ENCODE measurements around the gene AGER. TPM values are rescaled to one million over a fixed set of nuclear protein-coding genes. Genes with fewer than 3 reads are reported as not detected.

Gene AGER
- total RNA-seq, 1 donor from 2014 or later: 25.7 TPM

DNA sequence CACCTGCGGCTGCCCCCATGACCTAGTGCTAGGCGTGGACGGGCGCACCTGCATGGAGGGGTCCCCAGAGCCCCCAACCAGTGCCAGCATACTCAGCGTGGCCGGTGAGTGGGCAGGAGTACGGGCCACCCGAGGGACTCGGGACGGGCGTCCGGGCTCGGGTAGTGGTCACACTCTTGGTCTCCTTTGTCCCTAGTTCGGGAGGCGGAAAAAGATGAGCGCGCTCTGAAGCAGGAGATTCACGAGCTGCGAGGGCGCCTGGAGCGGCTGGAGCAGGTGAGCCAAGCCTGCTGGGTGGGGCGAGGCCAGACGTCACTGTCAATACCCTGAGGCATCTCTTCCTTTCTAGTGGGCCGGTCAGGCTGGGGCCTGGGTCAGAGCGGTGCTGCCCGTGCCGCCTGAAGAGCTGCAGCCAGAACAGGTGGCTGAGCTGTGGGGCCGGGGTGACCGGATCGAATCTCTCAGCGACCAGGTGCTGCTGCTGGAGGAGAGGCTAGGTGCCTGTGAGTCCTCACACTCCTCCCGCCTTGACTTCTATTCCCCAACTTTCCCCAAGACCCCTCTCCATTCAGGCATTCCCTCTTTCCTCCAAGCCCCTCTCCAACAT lies 16.8 kb downstream of the AGER start:
- peaks cover 40% of the 10 kb centered on the region for H3K36me3 Mint-ChIP-seq (ENCODE audit: low read depth)
- no peaks in the 10 kb centered on the region for H3K9me3 Mint-ChIP-seq
- peak overlapping the region; percentile 90 for H3K27ac Mint-ChIP-seq (ENCODE audit: unreplicated experiment)
- peaks cover 3% of the 10 kb centered on the region for H3K27me3 Mint-ChIP-seq (ENCODE audit: low read depth)
- no peak for DNase-seq (ENCODE audit: low read depth, low spot score)
- H3K4me3 Mint-ChIP-seq: peak overlapping the region; percentile 74
- no peak for TF ChIP-seq CTCF (conservative IDR thresholded peaks at IDR 0.05)
- H3K4me1 Mint-ChIP-seq: peaks cover 54% of the 10 kb centered on the region

- no peak overlapping the region for H3K27ac Mint-ChIP-seq (ENCODE audit: unreplicated experiment)
- peaks cover 3% of the 10 kb centered on the region for H3K27me3 Mint-ChIP-seq (ENCODE audit: low read depth)
- no peaks in the 10 kb centered on the region for H3K9me3 Mint-ChIP-seq
- no peak for DNase-seq (ENCODE audit: low read depth, low spot score)
- H3K36me3 Mint-ChIP-seq (ENCODE audit: low read depth): peaks cover 44% of the 10 kb centered on the region
- H3K4me1 Mint-ChIP-seq: peaks cover 54% of the 10 kb centered on the region
- TF ChIP-seq CTCF (conservative IDR thresholded peaks at IDR 0.05): no peak
- H3K4me3 Mint-ChIP-seq: no peak overlapping the region
These were observed 17.5 kb downstream of the AGER start for GRCh38 chr6:32166411-32167061.

DNA sequence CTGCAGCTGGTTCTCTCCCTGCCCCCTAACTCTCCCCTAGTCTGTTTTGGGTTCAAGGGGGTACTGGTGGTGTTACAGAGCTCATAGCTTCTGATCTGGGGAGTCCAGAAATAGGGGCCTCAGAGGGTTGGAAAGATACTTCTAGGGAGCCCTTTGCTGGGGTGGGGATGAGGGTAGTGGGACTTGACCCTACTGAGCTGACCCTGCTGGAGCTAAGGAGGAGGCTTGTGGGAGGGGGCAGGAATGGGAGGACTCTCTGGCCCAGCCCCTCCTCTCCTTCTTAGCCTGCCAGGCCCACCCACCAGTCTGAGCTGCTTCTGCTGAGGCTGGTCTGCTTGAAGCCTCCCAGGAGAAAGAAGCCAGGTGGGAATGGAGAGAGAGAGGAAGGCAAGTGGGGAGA lies 19.8 kb downstream of the AGER start, which contains the start of gene EGFL8:
TSS of gene EGFL8 (plus strand) at position 301 of the 400 bp plus-strand sequence. CDS start 1,571 bp downstream, outside the sequence.
- peak; percentile 32 for DNase-seq (ENCODE audit: low read depth, low spot score)

GRCh38 chr6:32163559-32164258 lies 20.3 kb downstream of the AGER start:
- peaks cover 3% of the 10 kb centered on the region for H3K27me3 Mint-ChIP-seq (ENCODE audit: low read depth)
- peaks cover 31% of the 10 kb centered on the region for H3K36me3 Mint-ChIP-seq (ENCODE audit: low read depth)
- no peaks in the 10 kb centered on the region for H3K9me3 Mint-ChIP-seq
- H3K4me3 Mint-ChIP-seq: peak overlapping the region; percentile 71
- H3K4me1 Mint-ChIP-seq: peaks cover 44% of the 10 kb centered on the region
- TF ChIP-seq CTCF (conservative IDR thresholded peaks at IDR 0.05): no peak
- H3K27ac Mint-ChIP-seq (ENCODE audit: unreplicated experiment): peak overlapping the region; percentile 97
- peak; percentile 38 for DNase-seq (ENCODE audit: low read depth, low spot score)

More for the DNA sequence above, 19.8 kb downstream of the AGER start, which contains the start of gene EGFL8:
- TF ChIP-seq CTCF (conservative IDR thresholded peaks at IDR 0.05): no peak
- H3K36me3 Mint-ChIP-seq (ENCODE audit: low read depth): peaks cover 34% of the 10 kb centered on the region
- H3K4me1 Mint-ChIP-seq: peaks cover 47% of the 10 kb centered on the region
- H3K27ac Mint-ChIP-seq (ENCODE audit: unreplicated experiment): peak within 1 kb of the TSS; percentile 97
- H3K27me3 Mint-ChIP-seq (ENCODE audit: low read depth): peaks cover 3% of the 10 kb centered on the region
- no peaks in the 10 kb centered on the region for H3K9me3 Mint-ChIP-seq
- peak within 1 kb of the TSS; percentile 71 for H3K4me3 Mint-ChIP-seq

GRCh38 chr6:32158052-32158451 lies 26.0 kb downstream of the AGER start:
- H3K4me1 Mint-ChIP-seq: peaks cover 32% of the 10 kb centered on the region

More at GRCh38 chr6:32158052-32158451, 26.0 kb downstream of the AGER start:
- TF ChIP-seq CTCF (conservative IDR thresholded peaks at IDR 0.05): no peak
- Mint-ChIP-seq H3K27me3 (ENCODE audit: low read depth) (no peaks in the 10 kb centered on the region), H3K4me3 (peak overlapping the region; percentile 64), H3K27ac (ENCODE audit: unreplicated experiment) (no peak overlapping the region), H3K36me3 (ENCODE audit: low read depth) (peaks cover 25% of the 10 kb centered on the region), H3K9me3 (no peaks in the 10 kb centered on the region)
- no peak for DNase-seq (ENCODE audit: low read depth, low spot score)
